NCI-H1930 (cell line): Measurements from ENCODE around the gene SLA2.
A peak's percentile ranks its signal among the peaks of the same experiment; 100 is the strongest.

Experiments
- DNase-seq, 2 experiments: peaks; one replicate each; lab custom pipeline; 2025; lab: John Stamatoyannopoulos, UW

Gene SLA2

GRCh38 chr20:36607586-36608387, 38.2 kb downstream of the SLA2 start:
- no peak for DNase-seq

GRCh38 chr20:36606158-36607066, 39.6 kb downstream of the SLA2 start:
- no peak for DNase-seq

GRCh38 chr20:36605399-36606157, 40.4 kb downstream of the SLA2 start, which contains the start of gene RAB5IF:
Gene RAB5IF (plus strand): TSS chr20:36605779. CDS start chr20:36605952, 173 bp downstream.
- peak; percentile 99 for DNase-seq

- peak in 1 of 2 experiments; percentile 64 for DNase-seq
Measured at GRCh38 chr20:36604952-36605398, 41.0 kb downstream of the SLA2 start.

- DNase-seq: no peak
Measured at GRCh38 chr20:36601540-36601939, 44.5 kb downstream of the SLA2 start.

- no peak for DNase-seq
Measured at GRCh38 chr20:36599912-36600345, 46.1 kb downstream of the SLA2 start.

- DNase-seq: no peak
Measured at GRCh38 chr20:36593347-36593929, 52.6 kb downstream of the SLA2 start.

- peak in 1 of 2 experiments; percentile 43 for DNase-seq
Measured at GRCh38 chr20:36591854-36592641, 53.9 kb downstream of the SLA2 start.

- DNase-seq: no peak
Measured at GRCh38 chr20:36591281-36591680, 54.7 kb downstream of the SLA2 start.

GRCh38 chr20:36587388-36588070, 58.5 kb downstream of the SLA2 start:
- DNase-seq: no peak

- no peak for DNase-seq
Measured at GRCh38 chr20:36585410-36586125, 60.4 kb downstream of the SLA2 start.

- no peak for DNase-seq
Measured at GRCh38 chr20:36584018-36584481, 61.9 kb downstream of the SLA2 start.

- no peak for DNase-seq
Measured at GRCh38 chr20:36582821-36583220, 63.2 kb downstream of the SLA2 start.

- no peak for DNase-seq
Measured at GRCh38 chr20:36582322-36582721, 63.7 kb downstream of the SLA2 start.

- no peak for DNase-seq
Measured at GRCh38 chr20:36579996-36580545, 65.9 kb downstream of the SLA2 start.

GRCh38 chr20:36578356-36579041, 67.5 kb downstream of the SLA2 start:
- DNase-seq: no peak

- DNase-seq: no peak
Measured at GRCh38 chr20:36576081-36576445, 69.9 kb downstream of the SLA2 start.

- no peak for DNase-seq
Measured at GRCh38 chr20:36574366-36575135, 71.4 kb downstream of the SLA2 start.
